ENCODE results near the gene RNF215.
"Not testable (repeated sequence)": the region's sequence is repeated elsewhere in the genome, so short reads cannot be mapped to it uniquely, and the experiment has no call there.

RNF215 gene

GRCh38 chr22:30420347-30421125, 33.3 kb upstream of the RNF215 start:
- no peak for DNase-seq

GRCh38 chr22:30416837-30417236, 29.6 kb upstream of the RNF215 start:
- DNase-seq, result no peak

- no peak for DNase-seq
Measured at GRCh38 chr22:30416403-30416802, 29.2 kb upstream of the RNF215 start.

- no peak for DNase-seq
Measured at GRCh38 chr22:30414525-30415047, 27.4 kb upstream of the RNF215 start.

- no peak for DNase-seq
Measured at GRCh38 chr22:30413745-30414524, 26.7 kb upstream of the RNF215 start.

- DNase-seq, result no peak
Measured at GRCh38 chr22:30413001-30413400, 25.8 kb upstream of the RNF215 start.

GRCh38 chr22:30411780-30412179, 24.6 kb upstream of the RNF215 start:
- DNase-seq, result no peak

- no peak for DNase-seq
Measured at GRCh38 chr22:30408388-30409102, 21.3 kb upstream of the RNF215 start.

GRCh38 chr22:30406400-30406799, 19.2 kb upstream of the RNF215 start:
- DNase-seq, result no peak

- no peak for DNase-seq
Measured at GRCh38 chr22:30405731-30406130, 18.5 kb upstream of the RNF215 start.

- DNase-seq, result no peak
Measured at GRCh38 chr22:30404307-30404706, 17.1 kb upstream of the RNF215 start.

GRCh38 chr22:30402766-30403104, 15.5 kb upstream of the RNF215 start:
- not testable (repeated sequence) for DNase-seq

- DNase-seq, result no peak
Measured at GRCh38 chr22:30402028-30402765, 15.0 kb upstream of the RNF215 start.

- not testable (repeated sequence) for DNase-seq
Measured at GRCh38 chr22:30401024-30401423, 13.8 kb upstream of the RNF215 start.

- no peak for DNase-seq
Measured at GRCh38 chr22:30400159-30400558, 12.9 kb upstream of the RNF215 start.

- DNase-seq, result no peak
Measured at GRCh38 chr22:30399718-30400117, 12.5 kb upstream of the RNF215 start.

- DNase-seq, result no peak
Measured at GRCh38 chr22:30398685-30399680, 11.8 kb upstream of the RNF215 start.

GRCh38 chr22:30397656-30398635, 10.7 kb upstream of the RNF215 start:
- no peak for DNase-seq

GRCh38 chr22:30396871-30397655, 9.9 kb upstream of the RNF215 start, which contains the start of gene SEC14L2:
SEC14L2 (plus strand) TSS chr22:30397018; CDS start chr22:30397117, 99 bp downstream.
- peak; percentile 51 for DNase-seq
